HG03439 (cell line): ENCODE measurements around the gene KRT7.
"Not testable (repeated sequence)": the region's sequence is repeated elsewhere in the genome, so short reads cannot be mapped to it uniquely, and the experiment has no call there.

Experiments
- ATAC-seq: cut with Tn5 transposase; IDR thresholded peaks from one replicate; pipeline ENCODE4 v1.9.1; 2021; ENCODE audit warnings: mild to moderate bottlenecking, moderate library complexity; ENCODE audit not compliant: unreplicated experiment

The KRT7 gene

GRCh38 chr12:52274521-52275120, 41.6 kb downstream of the KRT7 start, which contains the start of gene KRT86:
Gene KRT86 (plus strand): TSS chr12:52274645. CDS start chr12:52301917, 27,272 bp downstream.
- ATAC-seq: no peak

- no peak for ATAC-seq
Observed at GRCh38 chr12:52275686-52276085, 42.6 kb downstream of the KRT7 start.

- no peak for ATAC-seq
Observed at GRCh38 chr12:52277486-52278245, 44.6 kb downstream of the KRT7 start.

GRCh38 chr12:52278575-52279421, 45.8 kb downstream of the KRT7 start:
- peak; percentile 66 for ATAC-seq

GRCh38 chr12:52279422-52280318, 46.6 kb downstream of the KRT7 start:
- ATAC-seq: no peak

GRCh38 chr12:52280319-52280795, 47.3 kb downstream of the KRT7 start:
- no peak for ATAC-seq

GRCh38 chr12:52280796-52281560, 47.9 kb downstream of the KRT7 start:
- ATAC-seq: no peak

- ATAC-seq: no peak
Observed at GRCh38 chr12:52284562-52285171, 51.6 kb downstream of the KRT7 start.

- ATAC-seq: no peak
Observed at GRCh38 chr12:52285172-52285745, 52.2 kb downstream of the KRT7 start.

GRCh38 chr12:52285851-52286530, 52.9 kb downstream of the KRT7 start:
- no peak for ATAC-seq

GRCh38 chr12:52286857-52287785, 54.1 kb downstream of the KRT7 start:
- not testable (repeated sequence) for ATAC-seq

- not testable (repeated sequence) for ATAC-seq
Observed at GRCh38 chr12:52287816-52288805, 55.1 kb downstream of the KRT7 start.

GRCh38 chr12:52290483-52291134, 57.6 kb downstream of the KRT7 start:
- not testable (repeated sequence) for ATAC-seq

- ATAC-seq: no peak
Observed at GRCh38 chr12:52291267-52291935, 58.4 kb downstream of the KRT7 start, which contains the start of gene KRT81. Gene KRT81 (minus strand): TSS chr12:52291534. CDS start chr12:52291465, 69 bp downstream.

GRCh38 chr12:52293926-52294325, 60.9 kb downstream of the KRT7 start:
- ATAC-seq: no peak
